ENCODE data around the gene MTARC1.

DNA sequence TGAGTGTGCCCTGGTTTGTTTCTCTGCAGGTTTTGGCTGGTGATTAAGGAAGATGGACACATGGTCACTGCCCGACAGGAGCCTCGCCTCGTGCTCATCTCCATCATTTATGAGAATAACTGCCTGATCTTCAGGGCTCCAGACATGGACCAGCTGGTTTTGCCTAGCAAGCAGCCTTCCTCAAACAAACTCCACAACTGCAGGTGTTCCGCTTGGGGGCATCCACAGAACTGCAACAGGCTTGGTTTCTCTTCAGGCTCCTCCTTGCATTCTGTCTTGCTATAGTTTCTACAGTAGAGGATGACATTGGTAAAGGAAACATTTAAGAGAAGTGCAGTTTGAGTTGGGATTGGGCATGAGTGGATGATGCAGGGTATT, 31.8 kb upstream of the MTARC1 start:
- TF ChIP-seq, protein P1, sequence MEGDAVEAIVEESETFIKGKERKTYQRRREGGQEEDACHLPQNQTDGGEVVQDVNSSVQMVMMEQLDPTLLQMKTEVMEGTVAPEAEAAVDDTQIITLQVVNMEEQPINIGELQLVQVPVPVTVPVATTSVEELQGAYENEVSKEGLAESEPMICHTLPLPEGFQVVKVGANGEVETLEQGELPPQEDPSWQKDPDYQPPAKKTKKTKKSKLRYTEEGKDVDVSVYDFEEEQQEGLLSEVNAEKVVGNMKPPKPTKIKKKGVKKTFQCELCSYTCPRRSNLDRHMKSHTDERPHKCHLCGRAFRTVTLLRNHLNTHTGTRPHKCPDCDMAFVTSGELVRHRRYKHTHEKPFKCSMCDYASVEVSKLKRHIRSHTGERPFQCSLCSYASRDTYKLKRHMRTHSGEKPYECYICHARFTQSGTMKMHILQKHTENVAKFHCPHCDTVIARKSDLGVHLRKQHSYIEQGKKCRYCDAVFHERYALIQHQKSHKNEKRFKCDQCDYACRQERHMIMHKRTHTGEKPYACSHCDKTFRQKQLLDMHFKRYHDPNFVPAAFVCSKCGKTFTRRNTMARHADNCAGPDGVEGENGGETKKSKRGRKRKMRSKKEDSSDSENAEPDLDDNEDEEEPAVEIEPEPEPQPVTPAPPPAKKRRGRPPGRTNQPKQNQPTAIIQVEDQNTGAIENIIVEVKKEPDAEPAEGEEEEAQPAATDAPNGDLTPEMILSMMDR (IDR thresholded peaks at IDR 0.05), result no peak
- TF ChIP-seq POLR2A (IDR thresholded peaks at IDR 0.05) (no peak), EP300 (IDR thresholded peaks at IDR 0.05; ENCODE audit: low read depth) (no peak)
